Nephron (organoid): ENCODE results near the gene MCF2L.
A peak's percentile ranks its signal among the peaks of the same experiment; 100 is the strongest.

ENCODE experiments used
- H3K27ac Mint-ChIP-seq, 3 experiments: 2 replicates each; pipeline ENCODE4 v1.8.0; 2020; ENCODE audit warnings: mixed read lengths in 3 of 3, mild to moderate bottlenecking in 2 of 3, moderate library complexity in 1 of 3
- H3K27me3 Mint-ChIP-seq: 2 replicates; pipeline ENCODE4 v1.8.0; 2021; ENCODE audit warnings: low read depth, mild to moderate bottlenecking, moderate library complexity, mixed read lengths
- H3K36me3 Mint-ChIP-seq: 2 replicates; pipeline ENCODE4 v1.8.0; 2020; ENCODE audit warnings: low read depth, mixed read lengths
- H3K4me1 Mint-ChIP-seq: 2 replicates; pipeline ENCODE4 v1.8.0; 2020; ENCODE audit warnings: mixed read lengths
- H3K4me3 Mint-ChIP-seq, 3 experiments: 2 replicates each; pipeline ENCODE4 v1.8.0; 2020; ENCODE audit warnings: mild to moderate bottlenecking in 3 of 3, mixed read lengths in 3 of 3, moderate library complexity in 2 of 3
- H3K9me3 Mint-ChIP-seq: 2 replicates; pipeline ENCODE4 v1.8.0; 2020; ENCODE audit warnings: mixed read lengths
- CTCF ChIP-seq, 3 experiments: fragments of 200-600 bp; sonication (generic); IDR thresholded peaks; one replicate each; pipeline ENCODE4 v1.5.0; 2021; ENCODE audit warnings: antibody characterized with exemption in 3 of 3; ENCODE audit not compliant: unreplicated experiment in 3 of 3

MCF2L gene

GRCh38 chr13:112983042-112983305, 14.0 kb downstream of the MCF2L start:
- H3K9me3 Mint-ChIP-seq = no peaks in the 10 kb centered on the region
- H3K36me3 Mint-ChIP-seq = no peaks in the 10 kb centered on the region
- peaks cover 13% of the 10 kb centered on the region for H3K4me1 Mint-ChIP-seq

GRCh38 chr13:112983428-112984196, 14.6 kb downstream of the MCF2L start:
- Mint-ChIP-seq H3K36me3 (no peaks in the 10 kb centered on the region), H3K27ac (no peak overlapping the region), H3K27me3 (peaks cover 32% of the 10 kb centered on the region), H3K9me3 (no peaks in the 10 kb centered on the region), H3K4me1 (peaks cover 13% of the 10 kb centered on the region), H3K4me3 (no peak overlapping the region)
- no peak for TF ChIP-seq CTCF (IDR thresholded peaks at IDR 0.05; ENCODE audit: unreplicated experiment in 3 of 3)

More at GRCh38 chr13:112983042-112983305, 14.0 kb downstream of the MCF2L start:
- Mint-ChIP-seq H3K4me3 (no peak overlapping the region), H3K27ac (no peak overlapping the region), H3K27me3 (peaks cover 32% of the 10 kb centered on the region)
- no peak for TF ChIP-seq CTCF (IDR thresholded peaks at IDR 0.05; ENCODE audit: unreplicated experiment in 3 of 3)

- Mint-ChIP-seq H3K27me3 (peaks cover 32% of the 10 kb centered on the region), H3K4me3 (no peak overlapping the region), H3K27ac (no peak overlapping the region), H3K4me1 (peaks cover 13% of the 10 kb centered on the region), H3K36me3 (peaks cover under 1% of the 10 kb centered on the region), H3K9me3 (no peaks in the 10 kb centered on the region)
- TF ChIP-seq CTCF (IDR thresholded peaks at IDR 0.05; ENCODE audit: unreplicated experiment in 3 of 3) = no peak
Measured at GRCh38 chr13:112984501-112984900, 15.5 kb downstream of the MCF2L start.

- Mint-ChIP-seq H3K27me3 (peaks cover 27% of the 10 kb centered on the region), H3K4me1 (peaks cover 13% of the 10 kb centered on the region), H3K27ac (no peak overlapping the region), H3K36me3 (peaks cover 7% of the 10 kb centered on the region), H3K4me3 (no peak overlapping the region), H3K9me3 (peaks cover 3% of the 10 kb centered on the region)
- TF ChIP-seq CTCF (IDR thresholded peaks at IDR 0.05; ENCODE audit: unreplicated experiment in 3 of 3) = no peak
Measured at GRCh38 chr13:112984954-112985802, 16.2 kb downstream of the MCF2L start.

GRCh38 chr13:112985803-112986408, 16.9 kb downstream of the MCF2L start:
- Mint-ChIP-seq H3K4me3 (no peak overlapping the region), H3K36me3 (peaks cover 12% of the 10 kb centered on the region), H3K27ac (peak overlapping the region in 1 of 3 experiments; percentile 53), H3K4me1 (peaks cover 18% of the 10 kb centered on the region), H3K9me3 (peaks cover 7% of the 10 kb centered on the region), H3K27me3 (peaks cover 24% of the 10 kb centered on the region)
- no peak for TF ChIP-seq CTCF (IDR thresholded peaks at IDR 0.05; ENCODE audit: unreplicated experiment in 3 of 3)
